ENCODE measurements around the gene TOP3A.

The TOP3A gene

DNA sequence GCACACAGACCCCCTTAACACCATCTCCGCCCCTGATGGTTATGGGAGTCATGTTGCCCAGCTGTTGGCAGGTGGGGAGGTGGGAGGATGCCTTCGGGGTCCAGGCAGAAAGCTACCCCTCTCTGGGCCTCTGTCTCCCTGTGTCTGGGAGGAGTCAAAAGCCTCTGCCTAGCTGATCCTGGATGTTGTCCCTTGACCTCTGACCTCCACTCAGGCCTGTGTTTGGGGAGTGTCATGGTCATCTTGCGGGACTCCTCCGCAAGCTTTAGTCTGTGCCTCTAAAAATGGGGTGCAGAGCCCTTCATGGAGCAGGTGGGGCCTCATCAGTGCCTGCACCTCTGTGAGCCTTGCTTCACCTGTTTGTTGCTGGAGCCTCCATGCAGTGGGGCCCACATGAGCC, 85.5 kb downstream of the TOP3A start:
- DNase-seq: no peak

DNA sequence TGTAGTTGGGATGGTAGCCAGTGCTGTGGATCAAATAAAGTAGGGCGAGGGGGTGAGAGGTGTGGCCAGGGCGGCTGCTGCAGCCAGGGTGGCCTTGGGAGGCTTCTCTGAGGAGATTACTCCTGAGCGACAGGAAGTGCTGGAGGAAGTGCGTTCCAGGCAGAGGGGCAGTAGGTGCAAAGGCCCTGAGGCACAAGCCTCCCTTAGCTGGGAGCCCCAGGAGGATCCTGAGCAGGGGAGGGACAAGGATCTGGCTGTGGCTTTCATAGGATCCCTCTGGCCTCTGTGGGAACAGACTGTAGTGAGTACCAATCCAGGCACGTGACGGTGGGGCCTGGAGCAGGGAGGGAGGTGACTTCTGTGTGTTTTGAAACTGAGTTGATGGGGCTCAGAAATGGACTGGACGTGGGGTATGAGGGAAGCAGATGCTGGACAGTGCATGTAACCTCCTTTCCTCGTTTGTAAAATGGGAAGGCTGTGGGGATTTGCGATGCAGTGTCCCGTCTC, 86.6 kb downstream of the TOP3A start:
- DNase-seq: no peak

DNA sequence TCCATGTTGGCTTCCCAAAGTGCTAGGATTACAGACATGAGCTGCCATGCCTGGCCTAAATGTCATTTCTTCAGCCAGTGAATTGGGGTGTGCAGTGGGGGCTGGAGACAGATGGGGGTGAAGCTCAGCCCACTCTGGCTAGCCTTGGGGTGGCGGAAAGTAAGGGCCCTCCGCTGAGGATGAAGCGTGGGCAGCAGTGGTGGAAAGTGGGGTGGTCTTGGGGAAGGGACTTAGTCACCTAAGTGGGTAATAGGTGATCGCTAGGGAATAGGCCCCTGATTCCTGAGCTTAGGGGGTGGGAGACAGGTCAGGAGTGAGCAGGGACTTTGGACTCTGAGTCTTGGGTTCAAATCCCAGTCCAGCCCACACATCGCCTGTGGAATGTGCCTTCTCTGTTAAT, 87.2 kb downstream of the TOP3A start:
- no peak for DNase-seq

DNA sequence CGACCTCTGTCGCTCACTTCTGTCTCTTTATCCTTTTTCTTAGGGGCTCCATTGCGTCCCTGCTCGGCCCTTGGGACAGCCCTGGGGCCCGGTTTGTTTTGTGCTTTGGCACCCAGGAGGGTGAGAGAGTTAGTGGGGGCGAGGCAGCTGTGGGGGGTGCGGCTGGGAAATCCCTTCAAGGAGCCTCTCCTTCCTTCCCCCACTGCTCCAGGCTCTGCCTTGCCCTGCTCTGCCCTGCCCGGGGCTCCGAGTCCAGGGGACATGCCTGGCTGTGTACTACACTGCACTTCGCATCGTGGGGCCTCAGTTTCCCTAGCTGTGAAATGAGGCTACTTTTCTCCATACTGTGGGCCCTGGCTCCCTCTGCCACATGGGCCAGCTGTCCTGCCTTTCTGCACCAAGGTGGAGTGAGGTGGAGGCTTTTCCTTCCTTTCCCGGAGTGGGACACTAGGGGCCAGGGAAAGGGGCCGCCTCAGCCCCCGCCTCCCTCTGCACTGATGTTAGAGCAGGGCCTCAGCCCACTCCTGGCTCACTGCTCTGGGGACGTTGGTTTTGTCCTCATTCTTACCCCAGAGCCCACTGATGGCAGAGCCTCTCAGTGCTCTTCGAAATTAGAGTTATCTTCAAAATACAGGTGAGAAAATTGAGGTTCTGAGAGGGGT, 88.4 kb downstream of the TOP3A start:
- no peak for DNase-seq

DNA sequence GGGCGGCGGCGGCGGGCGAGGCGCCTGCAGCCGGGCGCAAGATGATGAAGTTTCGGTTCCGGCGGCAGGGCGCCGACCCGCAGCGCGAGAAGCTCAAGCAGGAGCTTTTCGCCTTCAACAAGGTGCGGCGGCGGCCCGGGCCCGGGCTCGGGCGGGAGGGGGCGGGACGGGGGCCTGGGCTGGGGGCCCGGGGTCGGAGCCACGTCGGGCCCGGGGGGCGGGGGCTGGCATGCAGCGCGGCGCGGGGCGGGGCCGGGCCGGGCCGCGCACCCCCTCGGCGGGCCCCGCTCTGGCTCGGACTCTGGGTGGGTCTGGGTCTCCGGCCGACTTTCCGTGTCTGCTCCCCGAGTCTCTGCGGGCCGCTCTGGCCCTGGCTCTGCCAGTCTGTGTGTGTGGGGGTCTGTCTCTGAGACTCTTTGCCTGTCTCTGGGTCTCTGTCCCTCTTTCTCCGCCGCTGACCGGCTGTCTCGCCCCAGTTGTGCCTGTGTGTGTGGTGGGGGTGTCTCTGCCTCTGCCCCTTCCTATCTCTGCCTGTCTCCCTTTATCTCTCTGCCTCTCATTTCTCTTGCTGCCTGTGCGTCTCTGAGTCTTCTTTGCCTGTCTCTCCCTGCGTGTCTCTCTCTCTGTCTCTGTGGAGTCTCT, 89.0 kb downstream of the TOP3A start:
- DNase-seq: no peak

DNA sequence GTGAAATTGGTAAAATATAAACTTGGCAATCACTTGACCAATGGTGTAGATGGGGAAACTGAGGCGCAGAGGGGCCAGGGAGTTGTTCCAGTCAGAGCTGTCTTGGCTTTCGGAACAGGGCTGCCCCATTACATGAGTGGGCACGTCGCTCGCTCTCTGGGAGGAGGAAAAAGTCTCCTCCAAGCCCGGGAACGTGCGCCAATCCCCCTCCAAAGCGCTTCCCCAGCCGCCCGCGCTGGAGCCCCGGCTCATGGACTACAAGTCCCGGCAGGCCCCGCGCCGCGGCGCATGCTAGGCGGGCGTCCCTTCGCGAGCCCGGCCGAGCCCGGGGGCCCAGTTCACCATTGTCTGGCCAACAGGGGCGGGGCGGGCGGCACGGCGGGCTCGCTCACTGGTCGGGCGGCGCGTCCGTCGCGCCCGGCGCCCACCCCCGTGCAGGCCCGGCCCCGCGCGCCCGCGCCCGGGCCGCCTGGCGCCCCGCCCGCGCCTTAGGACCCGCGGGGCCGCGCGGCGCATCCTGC, 89.6 kb downstream of the TOP3A start, which contains the start of gene LLGL1:
LLGL1 (plus strand) TSS at position 515 of the 521 bp plus-strand sequence. CDS start 48 bp downstream, outside the sequence.
- peak; percentile 84 for DNase-seq

DNA sequence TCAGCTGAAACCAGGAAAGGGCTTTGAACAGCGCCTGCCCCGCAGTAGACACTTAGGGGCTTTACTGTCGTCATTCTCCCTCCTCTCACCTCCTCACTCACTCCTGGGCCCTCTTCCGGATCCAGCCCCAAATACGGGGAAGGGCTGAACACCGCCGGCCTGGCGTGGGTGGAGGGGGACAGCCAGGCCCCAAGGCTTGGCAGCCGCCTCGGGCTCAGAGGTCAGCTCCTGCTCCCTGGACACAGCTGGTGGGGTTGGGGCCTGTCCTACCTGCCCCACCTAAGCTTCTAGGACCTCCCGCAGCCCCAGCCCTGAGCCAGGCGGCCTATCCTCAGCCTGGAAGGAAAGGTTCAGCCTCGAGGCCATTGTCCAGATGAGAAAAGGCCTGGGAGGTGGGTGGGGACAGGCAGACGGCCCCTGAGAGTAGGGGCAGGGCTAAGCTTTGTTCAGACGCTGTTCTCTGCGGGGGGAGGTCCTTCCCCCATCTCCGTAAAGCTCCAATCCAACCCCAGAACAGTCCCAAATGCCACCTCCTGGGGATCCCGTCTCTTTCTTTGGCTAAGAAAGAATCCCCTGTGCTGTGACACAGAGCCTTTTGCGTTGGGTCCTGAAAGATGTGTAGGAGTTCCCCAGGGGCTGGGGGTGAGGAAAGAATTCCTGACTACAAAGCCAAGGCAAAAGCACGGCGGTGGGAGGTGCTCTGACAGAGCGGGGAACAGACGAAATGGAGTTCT, 90.2 kb downstream of the TOP3A start:
- DNase-seq: no peak

DNA sequence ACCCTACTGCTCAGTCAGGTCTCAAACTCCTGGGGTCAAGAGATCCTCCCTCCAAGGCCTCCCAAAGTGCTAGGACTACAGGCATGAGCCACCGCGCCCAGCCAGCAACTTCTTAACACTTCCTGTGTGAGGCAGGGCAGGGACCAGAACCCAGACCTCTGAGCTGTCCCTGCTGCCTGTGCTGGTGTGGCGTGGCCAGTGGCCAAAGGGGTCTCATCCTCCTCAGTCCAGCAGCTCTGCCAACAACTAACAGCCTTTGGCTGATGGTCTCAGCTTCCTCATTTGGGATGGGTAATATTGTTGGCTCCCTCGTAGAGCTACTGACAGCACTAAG, 90.8 kb downstream of the TOP3A start:
- DNase-seq: no peak

Data from kidney glomerular epithelial cell (primary cell).